ENCODE measurements around the gene MST1. TPM values are rescaled to one million over a fixed set of nuclear protein-coding genes. Genes with fewer than 3 reads are reported as not detected.

MST1 gene
- total and polyA plus RNA-seq, 2 of the 8 experiments (the other 6 are each of a cell fraction or from before 2014, with no cell fraction given), result 6.2 to 9.5 TPM

- no peak overlapping the region for H4K5ac ChIP-seq (ENCODE audit: insufficient read length, low read depth, low read length)
- no peak overlapping the region for H2AK5ac ChIP-seq (ENCODE audit: low read depth, low read length)
- H2BK120ac ChIP-seq (replicated peaks; ENCODE audit: low read depth, low read length), result no peak overlapping the region
- no peaks in the 10 kb centered on the region for H3K79me2 ChIP-seq (ENCODE audit: control insufficient read depth in 1 of 2, insufficient read depth in 2 of 2, low read length in 2 of 2)
- no peak overlapping the region for H3K27ac ChIP-seq (ENCODE audit: low read depth, low read length)
- DNase-seq (ENCODE audit: low read depth in 1 of 2, low spot score in 2 of 2), result no peak
- CTCF ChIA-PET (ENCODE audit: partially characterized antibody), result interaction anchor here (1.0 to 2.0 kb wide), 3 partner anchors 12 to 177 kb away, joined by 3 to 8 read pairs (median 3); no protein-coding TSS in a partner anchor
- no peak overlapping the region for H3K4me2 ChIP-seq (ENCODE audit: insufficient read depth in 1 of 2, low read depth in 2 of 2, low read length in 2 of 2)
- H3K9ac ChIP-seq (replicated peaks in 1 of 4; ENCODE audit: extremely low read depth in 1 of 4, low read depth in 3 of 4, low read length in 3 of 4), result no peak overlapping the region
- no peak overlapping the region for H3K56ac ChIP-seq (replicated peaks; ENCODE audit: insufficient read length, low read depth, low read length)
- no peak overlapping the region for H3K23ac ChIP-seq (ENCODE audit: insufficient read length)
- no peak overlapping the region for H2BK20ac ChIP-seq (ENCODE audit: low read length)
- H2BK5ac ChIP-seq (ENCODE audit: low read depth, low read length), result no peak overlapping the region
- no peak overlapping the region for H2BK12ac ChIP-seq (ENCODE audit: low read depth, low read length)
- 92% methylated on average over 6 of the region's 6 CpGs; no CpG with 5 or more reads in 1 of the 2 experiments for WGBS, 2 experiments (ENCODE audit: extremely low coverage in 1 of 2, insufficient coverage in 1 of 2, insufficient read length in 1 of 2, insufficient replicate concordance in 2 of 2, low coverage in 1 of 2, low lambda C conversion rate in 2 of 2, missing lambda C conversion rate in 1 of 2)
- peaks cover 8% of the 10 kb centered on the region; the same call in 1 of the 2 replicates for H3K23me2 ChIP-seq (ENCODE audit: low read depth, low read length)
- no peak for FAIRE-seq
- no peak overlapping the region for H2BK15ac ChIP-seq (ENCODE audit: low read length)
- no peak overlapping the region for H3K18ac ChIP-seq (ENCODE audit: extremely low read depth, low read length)
- H3K4me1 ChIP-seq (replicated peaks in 1 of 4; ENCODE audit: control insufficient read depth in 3 of 4, insufficient read depth in 4 of 4, low read length in 3 of 4), result peaks cover 0 to 4% (median 2%) of the 10 kb centered on the region in 4 experiments; a peak in 4 of 7 replicates
- no peak overlapping the region for H3K14ac ChIP-seq (ENCODE audit: insufficient read length)
- no peak overlapping the region for H3K4me3 ChIP-seq (ENCODE audit: extremely low read depth in 1 of 4, insufficient read depth in 2 of 4, low read depth in 3 of 4, low read length in 4 of 4)
- no peak overlapping the region; the same call in 1 of the 2 replicates for H4K8ac ChIP-seq (ENCODE audit: extremely low read depth, insufficient read depth, low read length)
- H3K9me3 ChIP-seq (ENCODE audit: insufficient read depth in 2 of 2, low read depth in 1 of 2, low read length in 1 of 2), result no peaks in the 10 kb centered on the region
- TF ChIP-seq RAD21 (IDR thresholded peaks at IDR 0.05 in 1 of 2, conservative IDR thresholded peaks at IDR 0.05 in 1 of 2; ENCODE audit: low read depth in 2 of 2, low read length in 2 of 2), result no peak
- TF ChIP-seq, protein P1, sequence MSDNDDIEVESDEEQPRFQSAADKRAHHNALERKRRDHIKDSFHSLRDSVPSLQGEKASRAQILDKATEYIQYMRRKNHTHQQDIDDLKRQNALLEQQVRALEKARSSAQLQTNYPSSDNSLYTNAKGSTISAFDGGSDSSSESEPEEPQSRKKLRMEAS (IDR thresholded peaks at IDR 0.05), result no peak
- H3K4ac ChIP-seq (replicated peaks; ENCODE audit: insufficient read length, low read depth, low read length), result no peak overlapping the region
- peaks cover 0 to 3% (median 3%) of the 10 kb centered on the region in 4 experiments; a peak in 2 of 7 replicates for H3K27me3 ChIP-seq (replicated peaks in 1 of 4; ENCODE audit: control insufficient read depth in 3 of 4, extremely low read depth in 1 of 4, insufficient read depth in 3 of 4, low read length in 3 of 4)
- H2AFZ ChIP-seq (ENCODE audit: low read length), result no peak overlapping the region
- H3K79me1 ChIP-seq (ENCODE audit: low read depth, low read length), result no peaks in the 10 kb centered on the region
- POLR2A ChIA-PET (ENCODE audit: partially characterized antibody), result interaction anchor here (1.1 to 1.5 kb wide), 4 partner anchors 18 to 36 kb away, joined by 3 to 6 read pairs (median 4); partner anchors contain the start of gene AMIGO3
- no peak overlapping the region for H4K91ac ChIP-seq (replicated peaks; ENCODE audit: insufficient read length, low read length)
- peaks cover 0 to 10% of the 10 kb centered on the region in 2 experiments for H4K20me1 ChIP-seq (replicated peaks in 1 of 2; ENCODE audit: control insufficient read depth in 1 of 2, insufficient read depth in 2 of 2, low read length in 2 of 2)
- peaks cover 32 to 53% (median 52%) of the 10 kb centered on the region in 4 experiments for H3K36me3 ChIP-seq (ENCODE audit: control insufficient read depth in 2 of 4, insufficient read depth in 4 of 4, low read length in 3 of 4)
These were observed 6.1 kb downstream of the MST1 start for GRCh38 chr3:49683162-49683561.
